GM13976 (cell line): Measurements from ENCODE around the gene SLC25A48.

ENCODE experiments used
- DNase-seq: peaks from one replicate; pipeline ENCODE4 v3.0.0; 2012; ENCODE audit warnings: low spot score
- in situ Hi-C: fragments of 300-500 bp; cut with MboI; formaldehyde crosslinking; loops from one replicate; pipeline ENCODE4 v1.12.0; 2022; ENCODE audit warnings: low sequenced_read_pairs, mixed read lengths, inconsistent platforms; ENCODE audit not compliant: unreplicated experiment
- TF ChIP-seq, protein P1 (sequence below): IDR thresholded peaks from 2 replicates; pipeline ENCODE4 v1.5.1; 2012; ENCODE audit warnings: borderline replicate concordance, mild to moderate bottlenecking; ENCODE audit not compliant: insufficient read depth; ENCODE audit errors: extremely low read depth, missing control alignments, control extremely low read depth

SLC25A48 gene

DNA sequence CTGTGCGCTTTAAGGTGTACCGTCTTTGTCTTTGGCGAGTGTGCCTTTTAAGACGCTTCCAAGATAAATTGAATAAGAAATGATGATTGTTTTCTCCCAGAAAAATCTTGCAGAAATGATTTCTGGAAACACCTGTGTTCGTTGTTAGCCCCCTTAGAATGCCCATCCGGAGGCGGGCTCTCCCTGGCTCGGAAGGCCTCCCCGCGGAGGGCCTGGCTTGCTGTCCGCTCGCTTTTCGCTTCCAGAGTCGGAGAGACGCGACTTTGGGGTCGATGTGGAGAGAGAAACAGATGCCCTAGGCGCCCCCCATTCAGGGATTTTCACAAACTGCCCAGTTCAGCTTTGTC lies 96.5 kb downstream of the SLC25A48 start:
- in situ Hi-C loops, result no loop called here
- no peak for DNase-seq
- TF ChIP-seq, protein P1, sequence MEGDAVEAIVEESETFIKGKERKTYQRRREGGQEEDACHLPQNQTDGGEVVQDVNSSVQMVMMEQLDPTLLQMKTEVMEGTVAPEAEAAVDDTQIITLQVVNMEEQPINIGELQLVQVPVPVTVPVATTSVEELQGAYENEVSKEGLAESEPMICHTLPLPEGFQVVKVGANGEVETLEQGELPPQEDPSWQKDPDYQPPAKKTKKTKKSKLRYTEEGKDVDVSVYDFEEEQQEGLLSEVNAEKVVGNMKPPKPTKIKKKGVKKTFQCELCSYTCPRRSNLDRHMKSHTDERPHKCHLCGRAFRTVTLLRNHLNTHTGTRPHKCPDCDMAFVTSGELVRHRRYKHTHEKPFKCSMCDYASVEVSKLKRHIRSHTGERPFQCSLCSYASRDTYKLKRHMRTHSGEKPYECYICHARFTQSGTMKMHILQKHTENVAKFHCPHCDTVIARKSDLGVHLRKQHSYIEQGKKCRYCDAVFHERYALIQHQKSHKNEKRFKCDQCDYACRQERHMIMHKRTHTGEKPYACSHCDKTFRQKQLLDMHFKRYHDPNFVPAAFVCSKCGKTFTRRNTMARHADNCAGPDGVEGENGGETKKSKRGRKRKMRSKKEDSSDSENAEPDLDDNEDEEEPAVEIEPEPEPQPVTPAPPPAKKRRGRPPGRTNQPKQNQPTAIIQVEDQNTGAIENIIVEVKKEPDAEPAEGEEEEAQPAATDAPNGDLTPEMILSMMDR, result no peak

DNA sequence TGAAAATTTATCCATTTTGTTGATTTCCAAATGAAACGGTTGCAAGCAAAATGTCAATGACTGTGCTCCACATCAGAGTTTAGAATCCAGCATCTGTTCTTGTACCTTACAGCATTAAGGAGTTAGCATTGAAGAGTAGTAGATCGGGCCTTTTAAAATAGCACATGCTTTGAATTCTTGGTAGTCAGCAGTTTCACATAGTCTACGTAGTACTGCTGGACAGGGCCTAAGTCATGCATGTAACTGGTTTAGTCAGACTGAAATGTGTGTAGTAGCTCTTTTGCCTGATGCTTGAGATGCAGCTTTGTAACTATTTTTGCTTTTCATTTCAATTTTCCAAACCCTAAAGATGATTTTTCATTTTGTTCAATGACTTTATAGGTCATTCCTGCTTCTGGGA lies 100.5 kb downstream of the SLC25A48 start:
- DNase-seq, result no peak
- TF ChIP-seq, protein P1, result no peak
- in situ Hi-C loops, result no loop called here

DNA sequence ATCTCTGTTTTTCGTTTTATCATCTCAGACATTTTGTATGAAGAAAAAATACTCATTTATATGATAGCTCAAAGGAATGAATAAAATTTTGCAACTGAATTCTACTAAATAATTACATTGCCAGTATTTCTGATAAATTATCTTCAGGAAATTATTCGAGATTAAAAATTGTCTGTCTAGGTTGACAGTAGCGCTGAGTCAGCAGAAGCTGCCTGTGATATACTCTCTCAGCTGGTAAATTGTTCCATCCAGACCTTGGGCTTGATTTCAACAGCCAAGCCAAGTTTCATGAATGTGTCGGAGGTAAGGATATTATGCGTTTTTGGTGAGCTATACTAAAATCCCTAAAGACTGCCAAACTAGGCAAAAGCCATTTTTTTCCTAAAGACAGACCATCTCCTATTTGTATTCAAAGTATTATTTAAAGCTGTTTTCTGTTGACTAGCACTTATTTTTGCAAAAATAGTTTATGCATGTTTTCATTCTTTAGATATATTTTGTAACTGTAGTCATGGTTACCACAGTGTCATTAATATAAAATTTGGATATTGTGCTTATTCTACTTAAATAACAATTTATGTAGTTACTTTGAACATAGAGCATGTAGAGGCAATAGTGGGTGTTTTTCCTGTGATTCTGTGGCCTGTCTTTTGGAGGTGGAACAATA lies 102.9 kb downstream of the SLC25A48 start:
- in situ Hi-C loops, result no loop called here
- DNase-seq, result no peak
- TF ChIP-seq, protein P1, result no peak
